GM19043 (cell line): ENCODE results near the gene BTN1A1.
"Not testable (repeated sequence)": the region's sequence is repeated elsewhere in the genome, so short reads cannot be mapped to it uniquely, and the experiment has no call there.

ENCODE experiments used
- ATAC-seq: cut with Tn5 transposase; IDR thresholded peaks from one replicate; pipeline ENCODE4 v1.9.1; 2021; ENCODE audit warnings: low read depth; ENCODE audit not compliant: unreplicated experiment

The BTN1A1 gene

GRCh38 chr6:26500102-26500501 lies at the start of gene BTN1A1:
Gene BTN1A1, plus strand, starts transcription at chr6:26500303. Its CDS starts 984 bp downstream, at chr6:26501287.
- ATAC-seq = no peak

GRCh38 chr6:26452631-26453235 lies 47.4 kb upstream of the BTN1A1 start:
- no peak for ATAC-seq

GRCh38 chr6:26454631-26455030 lies 45.5 kb upstream of the BTN1A1 start:
- ATAC-seq = no peak

- no peak for ATAC-seq
Observed at GRCh38 chr6:26455357-26455970, 44.6 kb upstream of the BTN1A1 start.

- peak; percentile 22 for ATAC-seq
Observed at GRCh38 chr6:26457264-26457805, 42.8 kb upstream of the BTN1A1 start.

GRCh38 chr6:26457806-26458688 lies 42.1 kb upstream of the BTN1A1 start, which contains the start of gene BTN2A1:
Gene BTN2A1, plus strand, starts transcription at chr6:26457955. Its CDS starts 682 bp downstream, at chr6:26458637.
- peak; percentile 98 for ATAC-seq

GRCh38 chr6:26459023-26459810 lies 40.9 kb upstream of the BTN1A1 start:
- no peak for ATAC-seq

- not testable (repeated sequence) for ATAC-seq
Observed at GRCh38 chr6:26461353-26461752, 38.8 kb upstream of the BTN1A1 start.

- no peak for ATAC-seq
Observed at GRCh38 chr6:26464014-26464413, 36.1 kb upstream of the BTN1A1 start.

GRCh38 chr6:26464416-26465131 lies 35.5 kb upstream of the BTN1A1 start:
- no peak for ATAC-seq

GRCh38 chr6:26465776-26466175 lies 34.3 kb upstream of the BTN1A1 start:
- ATAC-seq = no peak

GRCh38 chr6:26468829-26469228 lies 31.3 kb upstream of the BTN1A1 start:
- ATAC-seq = no peak

- ATAC-seq = no peak
Observed at GRCh38 chr6:26470643-26471042, 29.5 kb upstream of the BTN1A1 start.

- no peak for ATAC-seq
Observed at GRCh38 chr6:26471970-26472369, 28.1 kb upstream of the BTN1A1 start.

- no peak for ATAC-seq
Observed at GRCh38 chr6:26472549-26473290, 27.4 kb upstream of the BTN1A1 start.

- no peak for ATAC-seq
Observed at GRCh38 chr6:26473429-26473757, 26.7 kb upstream of the BTN1A1 start.

GRCh38 chr6:26473758-26474438 lies 26.2 kb upstream of the BTN1A1 start:
- ATAC-seq = peak; percentile 90

- no peak for ATAC-seq
Observed at GRCh38 chr6:26474439-26474881, 25.6 kb upstream of the BTN1A1 start.
